NCI-H524 (cell line): Measurements from ENCODE around the gene TMEM202.
"Not testable (repeated sequence)": the region's sequence is repeated elsewhere in the genome, so short reads cannot be mapped to it uniquely, and the experiment has no call there.

Experiments
- DNase-seq, 2 experiments: peaks; one replicate each; lab custom pipeline; 2025; lab: John Stamatoyannopoulos, UW

TMEM202 gene

DNA sequence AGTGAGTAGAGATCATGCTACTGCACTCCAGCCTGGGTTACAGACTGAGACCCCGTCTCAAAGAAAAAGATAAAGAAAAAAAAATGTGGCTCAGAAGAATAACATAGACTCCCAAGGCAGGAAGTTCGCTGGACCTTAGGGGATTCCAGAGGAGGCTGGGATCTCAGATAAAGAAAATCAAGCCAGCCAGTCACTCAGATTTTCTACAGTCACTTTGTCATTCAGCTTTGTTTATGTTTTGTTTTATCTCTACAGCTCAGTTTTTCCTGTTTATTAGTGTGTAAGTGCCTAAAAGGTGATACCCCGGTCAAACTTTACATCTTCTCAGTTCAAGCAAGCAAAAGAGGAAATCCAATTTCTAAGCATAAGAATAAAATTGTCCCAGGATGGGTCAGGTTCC lies 6.3 kb downstream of the TMEM202 start:
- DNase-seq: no peak

- DNase-seq: no peak
These were observed 6.7 kb downstream of the TMEM202 start for GRCh38 chr15:72404841-72405240.

- no peak for DNase-seq
These were observed 8.8 kb downstream of the TMEM202 start for GRCh38 chr15:72406936-72407335.

GRCh38 chr15:72411111-72411510 lies 13.0 kb downstream of the TMEM202 start:
- DNase-seq: no peak

DNA sequence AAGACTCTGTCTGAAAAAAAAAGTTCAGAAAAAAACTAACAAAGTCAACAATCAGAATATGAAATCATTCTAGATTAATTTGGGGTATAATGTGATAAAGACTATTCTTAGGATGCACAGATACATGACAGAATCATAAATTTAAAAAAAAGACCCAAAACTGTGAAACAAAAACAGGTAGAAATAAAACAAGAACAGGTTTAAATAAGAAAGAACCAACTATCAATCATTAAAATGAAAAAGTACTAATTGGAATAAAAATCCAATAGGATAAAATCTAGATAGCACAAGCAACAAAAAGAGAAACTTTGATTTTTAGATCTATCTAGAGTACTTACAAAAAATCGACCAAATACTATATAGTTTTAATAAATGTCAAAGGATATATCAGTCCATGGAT lies 13.4 kb downstream of the TMEM202 start:
- no peak for DNase-seq

DNA sequence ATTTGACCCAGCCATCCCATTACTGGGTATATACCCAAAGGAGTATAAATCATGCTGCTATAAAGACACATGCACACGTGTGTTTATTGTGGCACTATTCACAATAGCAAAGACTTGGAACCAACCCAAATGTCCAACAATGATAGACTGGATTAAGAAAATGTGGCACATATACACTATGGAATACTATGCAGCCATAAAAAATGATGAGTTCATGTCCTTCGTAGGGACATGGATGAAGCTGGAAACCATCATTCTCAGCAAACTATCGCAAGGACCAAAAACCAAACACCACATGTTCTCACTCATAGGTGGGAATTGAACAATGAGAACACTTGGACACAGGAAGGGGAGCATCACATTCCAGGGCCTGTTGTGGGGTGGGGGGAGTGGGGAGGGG lies 15.2 kb downstream of the TMEM202 start:
- DNase-seq: not testable (repeated sequence)

DNA sequence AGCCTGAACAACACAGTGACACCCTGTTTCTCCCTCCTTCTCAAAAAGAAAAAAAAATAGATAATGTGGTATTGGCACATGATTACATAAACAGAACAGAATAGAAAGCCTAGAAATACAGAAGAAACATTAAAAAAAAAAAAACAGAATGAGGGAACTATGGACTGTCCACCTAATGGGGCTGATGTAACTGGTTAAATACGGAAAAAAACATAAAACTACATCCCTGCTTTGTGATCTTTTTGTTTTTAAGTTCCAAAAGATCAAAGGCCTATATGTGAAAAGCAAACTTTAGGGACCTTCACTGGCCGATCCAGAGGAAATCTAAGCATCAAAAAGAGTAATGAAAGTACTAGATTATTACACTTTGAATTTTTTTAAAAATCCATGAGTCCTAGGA lies 17.2 kb downstream of the TMEM202 start:
- no peak for DNase-seq

DNA sequence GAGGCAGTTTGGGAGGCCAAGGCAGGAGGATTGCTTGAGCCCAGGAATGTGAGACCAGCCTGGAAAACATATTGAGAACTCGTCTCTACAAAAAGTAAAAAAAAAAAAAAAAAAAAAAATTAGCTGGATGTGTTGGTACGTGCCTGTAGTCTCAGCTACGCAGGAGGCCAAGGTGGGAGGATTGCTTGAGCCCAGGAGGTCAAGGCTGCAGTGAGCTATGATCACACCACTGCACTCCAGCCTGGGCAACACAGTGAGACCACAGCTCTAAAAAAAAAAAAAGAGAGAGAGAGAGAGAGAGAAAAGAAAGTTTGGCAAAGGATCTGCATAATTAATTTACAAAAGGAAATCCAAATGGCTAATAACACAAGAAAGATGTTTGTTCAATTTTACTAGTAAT lies 21.7 kb downstream of the TMEM202 start:
- not testable (repeated sequence) for DNase-seq

GRCh38 chr15:72420576-72420975 lies 22.5 kb downstream of the TMEM202 start:
- no peak for DNase-seq

DNA sequence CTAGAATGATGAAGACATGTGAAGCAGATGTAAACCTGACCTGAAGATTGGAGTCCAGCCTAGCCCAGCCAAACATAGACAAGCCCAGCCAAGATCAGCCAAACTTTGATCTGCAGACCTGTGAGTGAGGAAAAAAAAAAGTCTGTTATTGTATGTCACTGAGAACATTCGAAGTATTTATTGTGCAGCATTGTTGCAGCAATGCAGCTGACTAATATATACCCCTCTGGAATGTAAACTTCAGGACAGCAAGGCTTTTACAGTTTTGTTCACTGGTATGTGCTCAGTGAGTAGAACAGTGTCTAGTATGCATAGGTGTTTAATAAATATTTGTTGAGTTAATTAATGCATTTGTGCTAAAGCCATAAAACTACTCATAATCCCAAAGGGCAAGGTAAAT lies 23.4 kb downstream of the TMEM202 start:
- no peak for DNase-seq

GRCh38 chr15:72423256-72423655 lies 25.2 kb downstream of the TMEM202 start:
- no peak for DNase-seq

- no peak for DNase-seq
These were observed 28.6 kb downstream of the TMEM202 start for GRCh38 chr15:72426753-72427152.

- DNase-seq: no peak
These were observed 39.7 kb downstream of the TMEM202 start for GRCh38 chr15:72437650-72438316.

DNA sequence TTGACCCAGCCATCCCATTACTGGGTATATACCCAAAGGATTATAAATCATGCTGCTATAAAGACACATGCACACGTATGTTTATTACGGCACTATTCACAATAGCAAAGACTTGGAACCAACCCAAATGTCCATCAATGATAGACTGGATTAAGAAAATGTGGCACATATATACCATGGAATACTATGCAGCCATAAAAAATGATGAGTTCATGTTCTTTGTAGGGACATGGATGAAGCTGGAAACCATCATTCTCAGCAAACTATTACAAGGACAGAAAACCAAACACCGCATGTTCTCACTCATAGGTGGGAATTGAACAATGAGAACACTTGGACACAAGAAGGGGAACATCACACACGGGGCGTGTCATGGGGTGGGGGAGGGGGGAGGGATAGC lies 44.7 kb downstream of the TMEM202 start:
- not testable (repeated sequence) for DNase-seq

DNA sequence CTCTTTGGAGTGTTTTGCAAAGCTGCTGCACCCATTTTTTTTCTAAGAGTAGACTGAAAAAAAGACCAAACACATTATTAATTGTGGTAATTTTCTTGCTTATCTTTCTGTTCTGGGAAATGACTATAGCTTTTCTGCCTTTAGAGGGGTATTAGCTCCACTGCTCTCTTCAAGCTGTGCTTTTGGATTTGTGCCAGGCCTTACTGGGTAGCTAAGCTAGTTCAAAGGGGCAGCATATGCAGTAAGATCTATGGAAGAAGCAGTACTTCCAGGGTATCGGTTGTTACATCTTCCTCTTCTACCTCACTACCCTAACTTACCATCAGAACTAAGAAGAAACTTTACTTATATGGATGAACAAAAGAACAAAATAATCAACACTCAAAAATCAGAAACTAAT lies 47.3 kb downstream of the TMEM202 start:
- peak; percentile 65 to 94 for DNase-seq

- DNase-seq: no peak
These were observed 52.7 kb downstream of the TMEM202 start for GRCh38 chr15:72450805-72451204.

- peak in 1 of 2 experiments; percentile 7 for DNase-seq
These were observed 53.1 kb downstream of the TMEM202 start for GRCh38 chr15:72451224-72451623.

DNA sequence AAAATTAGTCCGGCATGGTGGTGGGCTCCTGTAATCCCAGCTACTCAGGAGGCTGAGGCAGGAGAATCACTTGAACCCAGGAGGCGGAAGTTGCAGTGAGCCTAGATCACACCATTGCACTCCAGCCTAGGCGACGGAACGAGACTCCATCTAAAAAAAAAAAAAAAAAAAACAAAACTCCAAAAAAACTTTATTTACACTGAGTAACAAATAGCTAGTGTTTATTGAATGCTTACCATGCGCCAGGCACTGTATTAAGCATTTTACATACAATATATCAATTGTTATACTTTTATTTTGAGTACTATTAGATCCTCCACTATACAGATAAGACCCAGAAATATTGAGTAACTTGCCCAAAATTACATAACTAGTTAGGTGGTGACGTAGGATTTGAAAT lies 58.6 kb downstream of the TMEM202 start:
- DNase-seq: no peak
